ENCODE results near the gene PRPF8. TPM values are rescaled to one million over a fixed set of nuclear protein-coding genes. Genes with fewer than 3 reads are reported as not detected.

The PRPF8 gene
- total and polyA plus RNA-seq, 2 of the 13 experiments (the other 11 are each of a cell fraction or from before 2014, with no cell fraction given) = 112 to 179 TPM

DNA sequence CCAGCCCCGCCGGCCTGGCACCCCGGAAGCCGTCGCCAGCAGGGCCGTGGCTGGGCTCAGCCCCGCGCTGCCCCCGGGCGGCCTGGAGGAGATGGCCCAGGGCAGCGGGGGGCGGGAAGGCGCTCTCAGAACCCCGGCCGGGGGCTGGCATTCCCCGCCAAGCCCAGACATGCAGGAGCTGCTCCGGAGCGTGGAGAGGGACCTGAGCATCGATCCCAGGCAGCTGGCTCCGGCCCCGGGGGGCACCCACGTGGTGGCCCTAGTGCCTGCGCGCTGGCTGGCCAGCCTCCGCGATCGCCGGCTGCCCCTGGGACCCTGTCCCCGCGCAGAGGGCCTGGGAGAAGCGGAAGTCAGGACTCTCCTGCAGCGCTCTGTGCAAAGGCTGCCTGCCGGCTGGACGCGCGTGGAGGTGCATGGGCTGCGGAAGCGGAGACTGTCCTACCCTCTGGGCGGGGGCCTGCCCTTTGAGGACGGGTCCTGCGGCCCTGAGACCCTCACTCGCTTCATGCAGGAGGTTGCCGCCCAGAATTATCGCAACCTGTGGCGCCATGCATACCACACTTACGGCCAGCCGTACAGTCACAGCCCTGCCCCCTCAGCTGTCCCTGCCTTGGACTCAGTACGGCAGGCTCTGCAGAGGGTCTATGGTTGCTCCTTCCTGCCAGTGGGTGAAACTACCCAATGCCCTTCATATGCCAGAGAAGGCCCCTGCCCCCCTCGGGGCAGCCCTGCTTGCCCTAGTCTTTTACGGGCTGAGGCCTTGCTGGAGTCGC is 40.4 kb upstream of the PRPF8 start (continued):
- no peak for TF ChIP-seq ZNF569 (CRISPR knock-in tag; IDR thresholded peaks at IDR 0.05; ENCODE audit: borderline replicate concordance)
- no peak for TF ChIP-seq ZNF720 (CRISPR knock-in tag; IDR thresholded peaks at IDR 0.05)
- TF ChIP-seq HHEX (CRISPR knock-in tag; IDR thresholded peaks at IDR 0.05) = no peak
- TF ChIP-seq, protein P1, sequence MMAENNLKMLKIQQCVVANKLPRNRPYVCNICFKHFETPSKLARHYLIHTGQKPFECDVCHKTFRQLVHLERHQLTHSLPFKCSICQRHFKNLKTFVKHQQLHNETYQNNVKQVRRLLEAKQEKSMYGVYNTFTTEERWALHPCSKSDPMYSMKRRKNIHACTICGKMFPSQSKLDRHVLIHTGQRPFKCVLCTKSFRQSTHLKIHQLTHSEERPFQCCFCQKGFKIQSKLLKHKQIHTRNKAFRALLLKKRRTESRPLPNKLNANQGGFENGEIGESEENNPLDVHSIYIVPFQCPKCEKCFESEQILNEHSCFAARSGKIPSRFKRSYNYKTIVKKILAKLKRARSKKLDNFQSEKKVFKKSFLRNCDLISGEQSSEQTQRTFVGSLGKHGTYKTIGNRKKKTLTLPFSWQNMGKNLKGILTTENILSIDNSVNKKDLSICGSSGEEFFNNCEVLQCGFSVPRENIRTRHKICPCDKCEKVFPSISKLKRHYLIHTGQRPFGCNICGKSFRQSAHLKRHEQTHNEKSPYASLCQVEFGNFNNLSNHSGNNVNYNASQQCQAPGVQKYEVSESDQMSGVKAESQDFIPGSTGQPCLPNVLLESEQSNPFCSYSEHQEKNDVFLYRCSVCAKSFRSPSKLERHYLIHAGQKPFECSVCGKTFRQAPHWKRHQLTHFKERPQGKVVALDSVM (CRISPR knock-in tag; IDR thresholded peaks at IDR 0.05) = no peak
- no peak for TF ChIP-seq SRF (IDR thresholded peaks at IDR 0.05; ENCODE audit: low read depth, low read length)
- TF ChIP-seq RELA (CRISPR knock-in tag; IDR thresholded peaks at IDR 0.05) = peak; percentile 24; the same call in 1 of the 2 replicates
- TF ChIP-seq, protein P2, sequence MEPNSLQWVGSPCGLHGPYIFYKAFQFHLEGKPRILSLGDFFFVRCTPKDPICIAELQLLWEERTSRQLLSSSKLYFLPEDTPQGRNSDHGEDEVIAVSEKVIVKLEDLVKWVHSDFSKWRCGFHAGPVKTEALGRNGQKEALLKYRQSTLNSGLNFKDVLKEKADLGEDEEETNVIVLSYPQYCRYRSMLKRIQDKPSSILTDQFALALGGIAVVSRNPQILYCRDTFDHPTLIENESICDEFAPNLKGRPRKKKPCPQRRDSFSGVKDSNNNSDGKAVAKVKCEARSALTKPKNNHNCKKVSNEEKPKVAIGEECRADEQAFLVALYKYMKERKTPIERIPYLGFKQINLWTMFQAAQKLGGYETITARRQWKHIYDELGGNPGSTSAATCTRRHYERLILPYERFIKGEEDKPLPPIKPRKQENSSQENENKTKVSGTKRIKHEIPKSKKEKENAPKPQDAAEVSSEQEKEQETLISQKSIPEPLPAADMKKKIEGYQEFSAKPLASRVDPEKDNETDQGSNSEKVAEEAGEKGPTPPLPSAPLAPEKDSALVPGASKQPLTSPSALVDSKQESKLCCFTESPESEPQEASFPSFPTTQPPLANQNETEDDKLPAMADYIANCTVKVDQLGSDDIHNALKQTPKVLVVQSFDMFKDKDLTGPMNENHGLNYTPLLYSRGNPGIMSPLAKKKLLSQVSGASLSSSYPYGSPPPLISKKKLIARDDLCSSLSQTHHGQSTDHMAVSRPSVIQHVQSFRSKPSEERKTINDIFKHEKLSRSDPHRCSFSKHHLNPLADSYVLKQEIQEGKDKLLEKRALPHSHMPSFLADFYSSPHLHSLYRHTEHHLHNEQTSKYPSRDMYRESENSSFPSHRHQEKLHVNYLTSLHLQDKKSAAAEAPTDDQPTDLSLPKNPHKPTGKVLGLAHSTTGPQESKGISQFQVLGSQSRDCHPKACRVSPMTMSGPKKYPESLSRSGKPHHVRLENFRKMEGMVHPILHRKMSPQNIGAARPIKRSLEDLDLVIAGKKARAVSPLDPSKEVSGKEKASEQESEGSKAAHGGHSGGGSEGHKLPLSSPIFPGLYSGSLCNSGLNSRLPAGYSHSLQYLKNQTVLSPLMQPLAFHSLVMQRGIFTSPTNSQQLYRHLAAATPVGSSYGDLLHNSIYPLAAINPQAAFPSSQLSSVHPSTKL (CRISPR knock-in tag; IDR thresholded peaks at IDR 0.05) = no peak
- no peak for TF ChIP-seq ZBTB8A (CRISPR knock-in tag; IDR thresholded peaks at IDR 0.05; ENCODE audit: borderline replicate concordance, low read depth)
- TF ChIP-seq ZBTB20 (CRISPR knock-in tag; IDR thresholded peaks at IDR 0.05; ENCODE audit: borderline replicate concordance, low read depth) = no peak
- TF ChIP-seq IRX3 (CRISPR knock-in tag; IDR thresholded peaks at IDR 0.05; ENCODE audit: borderline replicate concordance, low read depth) = no peak
- no peak for TF ChIP-seq HNRNPH1 (optimal IDR thresholded peaks at IDR 0.05; ENCODE audit: low read depth, low read length)
- TF ChIP-seq ZNF839 (CRISPR knock-in tag; IDR thresholded peaks at IDR 0.05; ENCODE audit: borderline replicate concordance) = no peak
- TF ChIP-seq ZNF101 (CRISPR knock-in tag; IDR thresholded peaks at IDR 0.05; ENCODE audit: borderline replicate concordance, low read depth) = no peak
- TF ChIP-seq, protein P3, sequence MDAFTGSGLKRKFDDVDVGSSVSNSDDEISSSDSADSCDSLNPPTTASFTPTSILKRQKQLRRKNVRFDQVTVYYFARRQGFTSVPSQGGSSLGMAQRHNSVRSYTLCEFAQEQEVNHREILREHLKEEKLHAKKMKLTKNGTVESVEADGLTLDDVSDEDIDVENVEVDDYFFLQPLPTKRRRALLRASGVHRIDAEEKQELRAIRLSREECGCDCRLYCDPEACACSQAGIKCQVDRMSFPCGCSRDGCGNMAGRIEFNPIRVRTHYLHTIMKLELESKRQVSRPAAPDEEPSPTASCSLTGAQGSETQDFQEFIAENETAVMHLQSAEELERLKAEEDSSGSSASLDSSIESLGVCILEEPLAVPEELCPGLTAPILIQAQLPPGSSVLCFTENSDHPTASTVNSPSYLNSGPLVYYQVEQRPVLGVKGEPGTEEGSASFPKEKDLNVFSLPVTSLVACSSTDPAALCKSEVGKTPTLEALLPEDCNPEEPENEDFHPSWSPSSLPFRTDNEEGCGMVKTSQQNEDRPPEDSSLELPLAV (CRISPR knock-in tag; conservative IDR thresholded peaks at IDR 0.05; ENCODE audit: low read depth) = 0 out of 2 replicates have a peak, but pooled peaks have one; percentile 67
- no peak for TF ChIP-seq HOXA7 (CRISPR knock-in tag; IDR thresholded peaks at IDR 0.05)
- TF ChIP-seq, protein P4, sequence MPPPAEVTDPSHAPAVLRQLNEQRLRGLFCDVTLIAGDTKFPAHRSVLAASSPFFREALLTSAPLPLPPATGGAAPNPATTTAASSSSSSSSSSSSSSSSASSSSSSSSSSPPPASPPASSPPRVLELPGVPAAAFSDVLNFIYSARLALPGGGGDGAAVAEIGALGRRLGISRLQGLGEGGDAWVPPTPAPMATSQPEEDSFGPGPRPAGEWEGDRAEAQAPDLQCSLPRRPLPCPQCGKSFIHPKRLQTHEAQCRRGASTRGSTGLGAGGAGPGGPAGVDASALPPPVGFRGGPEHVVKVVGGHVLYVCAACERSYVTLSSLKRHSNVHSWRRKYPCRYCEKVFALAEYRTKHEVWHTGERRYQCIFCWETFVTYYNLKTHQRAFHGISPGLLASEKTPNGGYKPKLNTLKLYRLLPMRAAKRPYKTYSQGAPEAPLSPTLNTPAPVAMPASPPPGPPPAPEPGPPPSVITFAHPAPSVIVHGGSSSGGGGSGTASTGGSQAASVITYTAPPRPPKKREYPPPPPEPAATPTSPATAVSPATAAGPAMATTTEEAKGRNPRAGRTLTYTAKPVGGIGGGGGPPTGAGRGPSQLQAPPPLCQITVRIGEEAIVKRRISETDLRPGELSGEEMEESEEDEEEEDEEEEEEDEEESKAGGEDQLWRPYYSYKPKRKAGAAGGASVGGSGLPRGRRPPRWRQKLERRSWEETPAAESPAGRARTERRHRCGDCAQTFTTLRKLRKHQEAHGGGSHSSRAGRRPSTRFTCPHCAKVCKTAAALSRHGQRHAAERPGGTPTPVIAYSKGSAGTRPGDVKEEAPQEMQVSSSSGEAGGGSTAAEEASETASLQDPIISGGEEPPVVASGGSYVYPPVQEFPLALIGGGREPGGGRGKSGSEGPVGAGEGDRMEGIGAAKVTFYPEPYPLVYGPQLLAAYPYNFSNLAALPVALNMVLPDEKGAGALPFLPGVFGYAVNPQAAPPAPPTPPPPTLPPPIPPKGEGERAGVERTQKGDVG (CRISPR knock-in tag; IDR thresholded peaks at IDR 0.05; ENCODE audit: borderline replicate concordance) = 0 out of 2 replicates have a peak, but pooled peaks have one; percentile 52
- TF ChIP-seq PHF20 (CRISPR knock-in tag; IDR thresholded peaks at IDR 0.05) = 0 out of 2 replicates have a peak, but pooled peaks have one; percentile 3
